WTC11 (cell line): Measurements from ENCODE around the gene RTF1. TPM values are rescaled to one million over a fixed set of nuclear protein-coding genes. Genes with fewer than 3 reads are reported as not detected.

Experiments
- ATAC-seq: fragments of 200-7000 bp; cut with Tn5 transposase; 2 replicates; pipeline ENCODE4 v1.10.0; 2021; ENCODE audit warnings: mild to moderate bottlenecking, moderate library complexity
- CTCF ChIA-PET: fragments of 300-600 bp; sonication (Branson Sonifier 250); formaldehyde crosslinking; loops from one replicate; lab custom pipeline; 2021; ENCODE audit warnings: antibody characterized with exemption; lab: Charles Lee
- POLR2A ChIA-PET: fragments of 350-600 bp; sonication (Branson Sonifier 250); formaldehyde crosslinking; loops from one replicate; lab custom pipeline; 2021; ENCODE audit warnings: antibody characterized with exemption; lab: Charles Lee
- DNase-seq: peaks from one replicate; pipeline ENCODE4 v3.0.0; 2021; ENCODE audit warnings: low spot score
- H3K27ac Mint-ChIP-seq: 2 replicates; pipeline ENCODE4 v1.8.0; 2021; ENCODE audit warnings: mixed read lengths
- H3K27me3 Mint-ChIP-seq: 2 replicates; pipeline ENCODE4 v1.8.0; 2021; ENCODE audit warnings: low read depth, mild to moderate bottlenecking, moderate library complexity, mixed read lengths
- H3K36me3 Mint-ChIP-seq: 2 replicates; pipeline ENCODE4 v1.8.0; 2021; ENCODE audit warnings: mixed read lengths
- H3K4me1 Mint-ChIP-seq: 2 replicates; pipeline ENCODE4 v1.8.0; 2022; ENCODE audit warnings: mixed read lengths
- H3K4me3 Mint-ChIP-seq: 2 replicates; pipeline ENCODE4 v1.8.0; 2021; ENCODE audit warnings: mild to moderate bottlenecking, moderate library complexity, mixed read lengths
- H3K9me3 Mint-ChIP-seq: 2 replicates; pipeline ENCODE4 v1.8.0; 2021; ENCODE audit warnings: mixed read lengths
- ATF3 ChIP-seq: sonication (generic); formaldehyde crosslinking; conservative IDR thresholded peaks from 2 replicates; pipeline ENCODE4 v1.8.1; 2022; ENCODE audit warnings: mild to moderate bottlenecking, missing genetic modification reagents
- E2F1 ChIP-seq: sonication (generic); formaldehyde crosslinking; IDR thresholded peaks from 2 replicates; pipeline ENCODE4 v1.8.0; 2022; ENCODE audit warnings: mild to moderate bottlenecking, missing genetic modification reagents
- ETV6 ChIP-seq: sonication (generic); formaldehyde crosslinking; IDR thresholded peaks from 2 replicates; pipeline ENCODE4 v1.8.1; 2022; ENCODE audit warnings: mild to moderate bottlenecking, missing genetic modification reagents
- GTF2I ChIP-seq: fragments of 250-450 bp; sonication (Bioruptor Pico); conservative IDR thresholded peaks from 2 replicates; pipeline ENCODE4 v1.4.0; 2021; ENCODE audit warnings: mild to moderate bottlenecking
- SP1 ChIP-seq: sonication (generic); formaldehyde crosslinking; conservative IDR thresholded peaks from 2 replicates; pipeline ENCODE4 v1.8.1; 2022; ENCODE audit warnings: missing genetic modification reagents
- TEAD4 ChIP-seq: sonication (generic); formaldehyde crosslinking; IDR thresholded peaks from 2 replicates; pipeline ENCODE4 v1.8.0; 2022; ENCODE audit warnings: mild to moderate bottlenecking, missing genetic modification reagents
- ZMAT4 ChIP-seq: fragments of 250-450 bp; sonication (Bioruptor Pico); IDR thresholded peaks from 2 replicates; pipeline ENCODE4 v1.9.0; 2021; ENCODE audit warnings: mild to moderate bottlenecking
- ZNF138 ChIP-seq: sonication (generic); formaldehyde crosslinking; conservative IDR thresholded peaks from 2 replicates; pipeline ENCODE4 v1.8.1; 2022; ENCODE audit warnings: mild to moderate bottlenecking, moderate library complexity, missing genetic modification reagents
- ZNF423 ChIP-seq: fragments of 250-450 bp; sonication (Bioruptor Pico); IDR thresholded peaks from 2 replicates; pipeline ENCODE4 v2.1.2; 2022; ENCODE audit warnings: mild to moderate bottlenecking, moderate library complexity
- ZSCAN18 ChIP-seq: fragments of 250-450 bp; sonication (Bioruptor Pico); IDR thresholded peaks from 2 replicates; pipeline ENCODE4 v2.1.2; 2022; ENCODE audit warnings: mild to moderate bottlenecking, moderate library complexity
- total RNA-seq: library from RNA; stranded (reverse); gene quantifications from 3 replicates; pipeline ENCODE4 v1.2.3, GENCODE V29; 2021
- TF ChIP-seq, protein P1 (sequence below): fragments of 250-450 bp; sonication (Bioruptor Pico); IDR thresholded peaks from 2 replicates; pipeline ENCODE4 v1.9.0; 2021; ENCODE audit warnings: moderate library complexity, mild to moderate bottlenecking, inconsistent platforms, borderline replicate concordance
- TF ChIP-seq, protein P2 (sequence below): sonication (generic); formaldehyde crosslinking; IDR thresholded peaks from 2 replicates; pipeline ENCODE4 v1.8.1; 2023; ENCODE audit warnings: mild to moderate bottlenecking, missing genetic modification reagents, borderline replicate concordance
- TF ChIP-seq, protein P3 (sequence below): sonication (generic); formaldehyde crosslinking; IDR thresholded peaks from 2 replicates; pipeline ENCODE4 v1.8.1; 2022; ENCODE audit warnings: low read depth, missing genetic modification reagents, borderline replicate concordance
- TF ChIP-seq, protein P4 (sequence below): sonication (generic); formaldehyde crosslinking; IDR thresholded peaks from 2 replicates; pipeline ENCODE4 v1.8.1; 2023; ENCODE audit warnings: mild to moderate bottlenecking, missing genetic modification reagents, moderate library complexity
- TF ChIP-seq, protein P5 (sequence below): sonication (generic); formaldehyde crosslinking; IDR thresholded peaks from 2 replicates; pipeline ENCODE4 v1.8.1; 2023; ENCODE audit warnings: mild to moderate bottlenecking, missing genetic modification reagents
- TF ChIP-seq, protein P6 (sequence below): sonication (generic); formaldehyde crosslinking; IDR thresholded peaks from 2 replicates; pipeline ENCODE4 v1.8.0; 2022; ENCODE audit warnings: mild to moderate bottlenecking, missing genetic modification reagents

Gene RTF1
- total RNA-seq, 1 experiment from 2014 or later, result 52.3 TPM

DNA sequence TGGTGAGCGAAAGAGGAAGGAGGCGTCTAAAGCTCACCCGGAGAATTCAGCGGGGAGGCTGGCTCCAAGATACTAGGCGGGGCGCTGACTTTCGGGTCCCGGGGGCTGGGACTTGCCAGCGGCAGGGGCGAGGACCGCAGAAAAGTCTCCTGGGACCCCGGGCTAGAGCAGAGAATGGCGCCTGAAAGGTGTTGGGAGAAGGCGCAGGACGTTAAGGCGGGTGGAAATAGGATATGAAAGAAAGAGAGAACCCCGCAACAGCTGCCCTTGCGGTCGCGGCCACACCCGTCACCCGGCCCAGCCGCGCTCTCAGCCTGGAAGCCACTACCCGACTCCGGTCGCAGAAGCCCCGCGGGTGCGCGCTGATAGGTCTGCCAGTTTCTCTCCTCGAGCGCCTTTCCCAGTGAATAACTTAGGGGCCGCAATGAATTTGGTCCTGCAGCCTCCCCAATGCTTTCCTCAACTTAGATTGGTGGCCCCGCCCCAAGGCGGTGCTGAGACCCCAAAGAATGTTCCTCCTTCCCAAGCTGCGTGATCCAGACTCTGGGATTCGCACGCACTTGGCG lies 96.1 kb downstream of the RTF1 start:
- H3K27me3 Mint-ChIP-seq, result peaks cover 68% of the 10 kb centered on the region
- ATAC-seq, result peak; percentile 16

DNA sequence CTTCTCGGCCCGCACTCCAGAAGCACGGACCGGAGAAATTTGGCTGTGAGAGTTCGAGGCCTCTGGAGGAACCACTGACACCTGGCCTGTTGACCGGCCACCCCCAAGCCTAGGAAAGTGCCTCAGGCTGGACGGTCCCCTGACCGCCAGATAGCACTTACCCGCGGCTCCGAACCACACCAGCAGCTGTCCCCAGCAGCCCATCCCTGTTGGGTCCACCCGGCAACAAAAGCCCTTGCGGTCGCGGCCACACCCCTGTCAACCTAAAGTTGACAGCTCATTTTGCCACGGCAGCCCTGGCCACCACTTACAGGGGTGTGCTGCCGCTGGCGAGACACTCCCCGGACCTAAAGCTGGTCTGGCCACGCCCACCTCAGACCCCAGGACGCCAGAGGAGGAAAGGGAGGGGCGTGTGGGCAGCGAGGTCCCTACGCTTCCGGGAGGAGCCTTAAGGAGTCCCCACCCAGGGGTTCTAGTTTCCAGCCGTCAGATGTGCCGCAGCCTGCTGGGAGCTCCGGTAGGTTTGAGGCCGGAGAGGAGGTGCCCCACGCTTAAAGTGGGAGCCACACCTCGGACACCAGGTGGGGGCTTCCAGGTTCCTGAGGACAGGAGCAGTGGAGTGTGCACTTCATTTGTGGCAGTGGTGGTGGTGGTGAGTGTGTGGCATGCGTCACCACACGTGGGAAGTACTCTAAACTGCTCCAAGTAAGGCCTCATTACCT lies 96.8 kb downstream of the RTF1 start, which contains the start of gene LTK:
LTK (minus strand) TSS at position 322 of the 722 bp plus-strand sequence; CDS start at position 204, 118 bp downstream.
- H3K4me3 Mint-ChIP-seq, result peak within 1 kb of the TSS; percentile 82
- POLR2A ChIA-PET, result interaction anchor here (0.6 kb wide), 1 partner anchor 267 kb away, joined by 4 read pairs; no protein-coding TSS in a partner anchor
- CTCF ChIA-PET, result interaction anchor here (0.9 to 1.8 kb wide), 5 partner anchors 12 to 90 kb away, joined by 4 to 8 read pairs (median 4); no protein-coding TSS in a partner anchor
- DNase-seq, result peak; percentile 59
- ATAC-seq, result peak; percentile 62
- peaks cover 20% of the 10 kb centered on the region for H3K36me3 Mint-ChIP-seq
- no peaks in the 10 kb centered on the region for H3K9me3 Mint-ChIP-seq
- H3K4me1 Mint-ChIP-seq, result peaks cover 18% of the 10 kb centered on the region
- peaks cover 63% of the 10 kb centered on the region for H3K27me3 Mint-ChIP-seq
- no peak within 1 kb of the TSS for H3K27ac Mint-ChIP-seq
- no peak for TF ChIP-seq ZMAT4 (CRISPR knock-in tag)
- TF ChIP-seq, protein P1, sequence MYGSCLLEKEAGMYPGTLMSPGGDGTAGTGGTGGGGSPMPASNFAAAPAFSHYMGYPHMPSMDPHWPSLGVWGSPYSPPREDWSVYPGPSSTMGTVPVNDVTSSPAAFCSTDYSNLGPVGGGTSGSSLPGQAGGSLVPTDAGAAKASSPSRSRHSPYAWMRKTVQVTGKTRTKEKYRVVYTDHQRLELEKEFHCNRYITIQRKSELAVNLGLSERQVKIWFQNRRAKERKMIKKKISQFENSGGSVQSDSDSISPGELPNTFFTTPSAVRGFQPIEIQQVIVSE, result no peak
- TF ChIP-seq E2F1 (CRISPR knock-in tag), result no peak
- TF ChIP-seq SP1 (CRISPR knock-in tag), result 0 out of 2 replicates have a peak, but pooled peaks have one; percentile 38
- no peak for TF ChIP-seq ATF3 (CRISPR knock-in tag)
- TF ChIP-seq ETV6 (CRISPR knock-in tag), result 0 out of 2 replicates have a peak, but pooled peaks have one; percentile 30
- peak; percentile 82 for TF ChIP-seq ZNF423 (CRISPR knock-in tag)
- no peak for TF ChIP-seq ZNF138
- TF ChIP-seq, protein P2, sequence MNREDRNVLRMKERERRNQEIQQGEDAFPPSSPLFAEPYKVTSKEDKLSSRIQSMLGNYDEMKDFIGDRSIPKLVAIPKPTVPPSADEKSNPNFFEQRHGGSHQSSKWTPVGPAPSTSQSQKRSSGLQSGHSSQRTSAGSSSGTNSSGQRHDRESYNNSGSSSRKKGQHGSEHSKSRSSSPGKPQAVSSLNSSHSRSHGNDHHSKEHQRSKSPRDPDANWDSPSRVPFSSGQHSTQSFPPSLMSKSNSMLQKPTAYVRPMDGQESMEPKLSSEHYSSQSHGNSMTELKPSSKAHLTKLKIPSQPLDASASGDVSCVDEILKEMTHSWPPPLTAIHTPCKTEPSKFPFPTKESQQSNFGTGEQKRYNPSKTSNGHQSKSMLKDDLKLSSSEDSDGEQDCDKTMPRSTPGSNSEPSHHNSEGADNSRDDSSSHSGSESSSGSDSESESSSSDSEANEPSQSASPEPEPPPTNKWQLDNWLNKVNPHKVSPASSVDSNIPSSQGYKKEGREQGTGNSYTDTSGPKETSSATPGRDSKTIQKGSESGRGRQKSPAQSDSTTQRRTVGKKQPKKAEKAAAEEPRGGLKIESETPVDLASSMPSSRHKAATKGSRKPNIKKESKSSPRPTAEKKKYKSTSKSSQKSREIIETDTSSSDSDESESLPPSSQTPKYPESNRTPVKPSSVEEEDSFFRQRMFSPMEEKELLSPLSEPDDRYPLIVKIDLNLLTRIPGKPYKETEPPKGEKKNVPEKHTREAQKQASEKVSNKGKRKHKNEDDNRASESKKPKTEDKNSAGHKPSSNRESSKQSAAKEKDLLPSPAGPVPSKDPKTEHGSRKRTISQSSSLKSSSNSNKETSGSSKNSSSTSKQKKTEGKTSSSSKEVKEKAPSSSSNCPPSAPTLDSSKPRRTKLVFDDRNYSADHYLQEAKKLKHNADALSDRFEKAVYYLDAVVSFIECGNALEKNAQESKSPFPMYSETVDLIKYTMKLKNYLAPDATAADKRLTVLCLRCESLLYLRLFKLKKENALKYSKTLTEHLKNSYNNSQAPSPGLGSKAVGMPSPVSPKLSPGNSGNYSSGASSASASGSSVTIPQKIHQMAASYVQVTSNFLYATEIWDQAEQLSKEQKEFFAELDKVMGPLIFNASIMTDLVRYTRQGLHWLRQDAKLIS (CRISPR knock-in tag), result no peak
- TF ChIP-seq ZSCAN18 (CRISPR knock-in tag), result no peak
- TF ChIP-seq, protein P3, sequence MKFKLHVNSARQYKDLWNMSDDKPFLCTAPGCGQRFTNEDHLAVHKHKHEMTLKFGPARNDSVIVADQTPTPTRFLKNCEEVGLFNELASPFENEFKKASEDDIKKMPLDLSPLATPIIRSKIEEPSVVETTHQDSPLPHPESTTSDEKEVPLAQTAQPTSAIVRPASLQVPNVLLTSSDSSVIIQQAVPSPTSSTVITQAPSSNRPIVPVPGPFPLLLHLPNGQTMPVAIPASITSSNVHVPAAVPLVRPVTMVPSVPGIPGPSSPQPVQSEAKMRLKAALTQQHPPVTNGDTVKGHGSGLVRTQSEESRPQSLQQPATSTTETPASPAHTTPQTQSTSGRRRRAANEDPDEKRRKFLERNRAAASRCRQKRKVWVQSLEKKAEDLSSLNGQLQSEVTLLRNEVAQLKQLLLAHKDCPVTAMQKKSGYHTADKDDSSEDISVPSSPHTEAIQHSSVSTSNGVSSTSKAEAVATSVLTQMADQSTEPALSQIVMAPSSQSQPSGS, result no peak

More for the DNA sequence above, 96.1 kb downstream of the RTF1 start:
- H3K4me1 Mint-ChIP-seq, result peaks cover 18% of the 10 kb centered on the region
- peak overlapping the region; percentile 82 for H3K4me3 Mint-ChIP-seq
- peaks cover 19% of the 10 kb centered on the region for H3K36me3 Mint-ChIP-seq
- CTCF ChIA-PET, result interaction anchor here (1.2 to 1.8 kb wide), 5 partner anchors 18 to 392 kb away, joined by 3 to 8 read pairs (median 4); no protein-coding TSS in a partner anchor
- POLR2A ChIA-PET, result interaction anchor here (0.6 kb wide), 1 partner anchor 268 kb away, joined by 4 read pairs; no protein-coding TSS in a partner anchor
- no peaks in the 10 kb centered on the region for H3K9me3 Mint-ChIP-seq
- H3K27ac Mint-ChIP-seq, result no peak overlapping the region
- DNase-seq, result peak; percentile 55
- TF ChIP-seq ZNF138, result no peak
- no peak for TF ChIP-seq GTF2I
- TF ChIP-seq, protein P4, sequence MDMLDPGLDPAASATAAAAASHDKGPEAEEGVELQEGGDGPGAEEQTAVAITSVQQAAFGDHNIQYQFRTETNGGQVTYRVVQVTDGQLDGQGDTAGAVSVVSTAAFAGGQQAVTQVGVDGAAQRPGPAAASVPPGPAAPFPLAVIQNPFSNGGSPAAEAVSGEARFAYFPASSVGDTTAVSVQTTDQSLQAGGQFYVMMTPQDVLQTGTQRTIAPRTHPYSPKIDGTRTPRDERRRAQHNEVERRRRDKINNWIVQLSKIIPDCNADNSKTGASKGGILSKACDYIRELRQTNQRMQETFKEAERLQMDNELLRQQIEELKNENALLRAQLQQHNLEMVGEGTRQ, result no peak
- TF ChIP-seq, protein P5, sequence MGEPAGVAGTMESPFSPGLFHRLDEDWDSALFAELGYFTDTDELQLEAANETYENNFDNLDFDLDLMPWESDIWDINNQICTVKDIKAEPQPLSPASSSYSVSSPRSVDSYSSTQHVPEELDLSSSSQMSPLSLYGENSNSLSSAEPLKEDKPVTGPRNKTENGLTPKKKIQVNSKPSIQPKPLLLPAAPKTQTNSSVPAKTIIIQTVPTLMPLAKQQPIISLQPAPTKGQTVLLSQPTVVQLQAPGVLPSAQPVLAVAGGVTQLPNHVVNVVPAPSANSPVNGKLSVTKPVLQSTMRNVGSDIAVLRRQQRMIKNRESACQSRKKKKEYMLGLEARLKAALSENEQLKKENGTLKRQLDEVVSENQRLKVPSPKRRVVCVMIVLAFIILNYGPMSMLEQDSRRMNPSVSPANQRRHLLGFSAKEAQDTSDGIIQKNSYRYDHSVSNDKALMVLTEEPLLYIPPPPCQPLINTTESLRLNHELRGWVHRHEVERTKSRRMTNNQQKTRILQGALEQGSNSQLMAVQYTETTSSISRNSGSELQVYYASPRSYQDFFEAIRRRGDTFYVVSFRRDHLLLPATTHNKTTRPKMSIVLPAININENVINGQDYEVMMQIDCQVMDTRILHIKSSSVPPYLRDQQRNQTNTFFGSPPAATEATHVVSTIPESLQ, result 0 out of 2 replicates have a peak, but pooled peaks have one; percentile 8
- TF ChIP-seq, protein P6, sequence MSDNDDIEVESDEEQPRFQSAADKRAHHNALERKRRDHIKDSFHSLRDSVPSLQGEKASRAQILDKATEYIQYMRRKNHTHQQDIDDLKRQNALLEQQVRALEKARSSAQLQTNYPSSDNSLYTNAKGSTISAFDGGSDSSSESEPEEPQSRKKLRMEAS (CRISPR knock-in tag), result 0 out of 2 replicates have a peak, but pooled peaks have one; percentile 4
- TF ChIP-seq TEAD4 (CRISPR knock-in tag), result no peak
